Esophagus muscularis mucosa (tissue), 4 donors: Measurements from ENCODE around the gene EZR. TPM values are rescaled to one million over a fixed set of nuclear protein-coding genes. Genes with fewer than 3 reads are reported as not detected.

ENCODE experiments used
- DNase-seq: peaks from one replicate; pipeline ENCODE4 v3.0.0-alpha.2; 2017; ENCODE audit errors: extremely low spot score
- H3K27ac ChIP-seq, 4 donors: fragments of 200-600 bp; sonication (generic); replicated peaks in 1 of 4; 1 replicate in 3 of 4; 2 replicates in 1 of 4; pipeline ENCODE4 v1.5.1; 2016 to 2019; ENCODE audit warnings: mild to moderate bottlenecking in 1 of 4
- H3K27me3 ChIP-seq, 4 donors: fragments of 200-600 bp; sonication (generic); one replicate each; pipeline versions ENCODE4 v1.5.1 to v1.6.0; 2016 to 2019
- H3K36me3 ChIP-seq, 4 donors: fragments of 200-600 bp; sonication (generic); one replicate each; pipeline ENCODE4 v1.5.1; 2016 to 2019
- H3K4me1 ChIP-seq, 4 donors: fragments of 200-600 bp; sonication (generic); one replicate each; pipeline ENCODE4 v1.5.1; 2016 to 2019
- H3K4me3 ChIP-seq, 4 donors: fragments of 200-600 bp; sonication (generic); 1 replicate in 2 of 4; 2 replicates in 2 of 4; pipeline ENCODE4 v1.5.1; 2016 to 2019; ENCODE audit warnings: mild to moderate bottlenecking in 4 of 4, moderate library complexity in 1 of 4
- H3K9me3 ChIP-seq, 4 donors: fragments of 200-600 bp; sonication (generic); 1 replicate in 3 of 4; 2 replicates in 1 of 4; pipeline ENCODE4 v1.5.1; 2016 to 2019
- EP300 ChIP-seq: sonication (generic); formaldehyde crosslinking; IDR thresholded peaks from one replicate; pipeline ENCODE4 v1.6.1; 2017; ENCODE audit warnings: antibody characterized with exemption
- POLR2A ChIP-seq: fragments of 450-650 bp; IDR thresholded peaks from one replicate; pipeline ENCODE4 v1.6.1; 2017; ENCODE audit warnings: antibody characterized with exemption, moderate library complexity, mild to moderate bottlenecking, low read depth
- POLR2AphosphoS5 ChIP-seq, 2 donors: sonication (generic); formaldehyde crosslinking; IDR thresholded peaks; one replicate each; pipeline ENCODE4 v1.6.1; 2017; ENCODE audit warnings: antibody characterized with exemption in 2 of 2
- WGBS: methylation state at CpG from one replicate; pipeline ENCODE4 v1.1.5; 2018; 5-methylcytosine and 5-hydroxymethylcytosine counted together
- intact Hi-C: fragments of 100-400 bp; cut with DNase I; formaldehyde crosslinking; loops from one replicate; pipeline ENCODE4 v1.15.1; 2023
- total RNA-seq, 4 donors: library from RNA; depleted of rRNA; stranded (reverse); fragments of >200 nt; gene quantifications; one replicate each; pipeline versions ENCODE4 v1.1.0 to v1.2.1, GENCODE V29; 2016
- TF ChIP-seq, protein P1 (sequence below), 3 experiments: fragments of 200-600 bp in 2 of 3; fragments of 450-650 bp in 1 of 3; sonication (generic) in 2 of 3; IDR thresholded peaks; one replicate each; pipeline ENCODE4 v1.5.1; 2017 to 2019; ENCODE audit warnings: antibody characterized with exemption in 3 of 3, mild to moderate bottlenecking in 2 of 3, moderate library complexity in 1 of 3

Gene EZR
- total RNA-seq, 4 donors from 2014 or later = 205 to 226 (median 212) TPM

DNA sequence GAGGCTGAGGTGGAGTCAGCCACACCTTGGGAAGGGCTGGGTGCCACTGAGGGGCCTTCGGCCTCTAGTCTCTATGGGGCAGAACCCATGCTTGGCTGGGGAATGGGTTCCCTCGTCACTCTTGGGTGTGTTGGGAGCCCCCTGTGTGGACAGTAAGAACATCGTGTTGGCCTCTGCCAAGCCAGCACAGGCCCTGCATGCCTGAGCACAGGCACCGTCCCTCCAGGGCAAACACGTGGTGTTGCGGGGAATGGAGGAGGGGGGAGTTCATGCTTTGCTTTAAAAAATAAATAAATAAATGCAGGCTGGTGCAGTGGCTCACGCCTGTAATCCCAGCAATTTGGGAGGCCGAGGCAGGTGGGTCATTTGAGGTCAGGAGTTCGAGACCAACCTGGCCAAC, 63.0 kb downstream of the EZR start:
- Histone ChIP-seq H3K4me1 (peaks cover 9 to 22% (median 16%) of the 10 kb centered on the region in 4 donors), H3K9me3 (no peaks in the 10 kb centered on the region), H3K36me3 (peaks cover 0 to 8% (median 2%) of the 10 kb centered on the region in 4 donors), H3K4me3 (no peak overlapping the region), H3K27me3 (no peaks in the 10 kb centered on the region), H3K27ac (no peak overlapping the region)
- WGBS = 86% methylated on average over 9 of the region's 9 CpGs
- DNase-seq = no peak
- intact Hi-C loops = no loop called here
- TF ChIP-seq POLR2AphosphoS5 (IDR thresholded peaks at IDR 0.05) (no peak), POLR2A (no peak), EP300 (no peak)
- TF ChIP-seq, protein P1, sequence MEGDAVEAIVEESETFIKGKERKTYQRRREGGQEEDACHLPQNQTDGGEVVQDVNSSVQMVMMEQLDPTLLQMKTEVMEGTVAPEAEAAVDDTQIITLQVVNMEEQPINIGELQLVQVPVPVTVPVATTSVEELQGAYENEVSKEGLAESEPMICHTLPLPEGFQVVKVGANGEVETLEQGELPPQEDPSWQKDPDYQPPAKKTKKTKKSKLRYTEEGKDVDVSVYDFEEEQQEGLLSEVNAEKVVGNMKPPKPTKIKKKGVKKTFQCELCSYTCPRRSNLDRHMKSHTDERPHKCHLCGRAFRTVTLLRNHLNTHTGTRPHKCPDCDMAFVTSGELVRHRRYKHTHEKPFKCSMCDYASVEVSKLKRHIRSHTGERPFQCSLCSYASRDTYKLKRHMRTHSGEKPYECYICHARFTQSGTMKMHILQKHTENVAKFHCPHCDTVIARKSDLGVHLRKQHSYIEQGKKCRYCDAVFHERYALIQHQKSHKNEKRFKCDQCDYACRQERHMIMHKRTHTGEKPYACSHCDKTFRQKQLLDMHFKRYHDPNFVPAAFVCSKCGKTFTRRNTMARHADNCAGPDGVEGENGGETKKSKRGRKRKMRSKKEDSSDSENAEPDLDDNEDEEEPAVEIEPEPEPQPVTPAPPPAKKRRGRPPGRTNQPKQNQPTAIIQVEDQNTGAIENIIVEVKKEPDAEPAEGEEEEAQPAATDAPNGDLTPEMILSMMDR (IDR thresholded peaks at IDR 0.05) = no peak

DNA sequence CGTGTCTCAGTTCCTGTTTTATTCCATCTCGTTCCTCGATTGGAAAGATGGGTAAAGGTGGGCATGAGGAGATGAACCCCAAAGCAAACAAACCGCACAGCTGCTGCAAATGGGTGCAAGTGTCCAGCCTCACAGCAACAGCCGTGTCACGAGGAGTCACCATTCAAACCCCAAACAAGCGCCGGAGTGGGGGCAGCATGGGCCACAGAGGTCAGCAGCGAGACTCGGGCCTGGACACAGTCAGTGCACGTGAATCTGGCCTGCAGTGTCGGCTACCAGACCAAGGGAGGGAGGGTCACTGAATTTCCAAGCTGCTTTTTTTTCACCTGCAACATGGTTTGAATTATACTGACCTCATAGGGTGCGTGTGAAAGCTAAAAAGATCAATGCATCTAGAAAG, 63.5 kb downstream of the EZR start:
- no peak overlapping the region for H3K27ac ChIP-seq
- peaks cover 0 to 8% (median 2%) of the 10 kb centered on the region in 4 donors for H3K36me3 ChIP-seq
- TF ChIP-seq, protein P1 (IDR thresholded peaks at IDR 0.05) = no peak
- TF ChIP-seq POLR2AphosphoS5 (IDR thresholded peaks at IDR 0.05) = no peak
- TF ChIP-seq EP300 = no peak
- no peak for TF ChIP-seq POLR2A
- intact Hi-C loops = no loop called here
- H3K4me3 ChIP-seq = no peak overlapping the region
- no peak for DNase-seq
- H3K4me1 ChIP-seq = peaks cover 9 to 22% (median 16%) of the 10 kb centered on the region in 4 donors
- H3K27me3 ChIP-seq = no peaks in the 10 kb centered on the region
- WGBS = over 99% methylated on average over 9 of the region's 13 CpGs
- H3K9me3 ChIP-seq = no peaks in the 10 kb centered on the region

DNA sequence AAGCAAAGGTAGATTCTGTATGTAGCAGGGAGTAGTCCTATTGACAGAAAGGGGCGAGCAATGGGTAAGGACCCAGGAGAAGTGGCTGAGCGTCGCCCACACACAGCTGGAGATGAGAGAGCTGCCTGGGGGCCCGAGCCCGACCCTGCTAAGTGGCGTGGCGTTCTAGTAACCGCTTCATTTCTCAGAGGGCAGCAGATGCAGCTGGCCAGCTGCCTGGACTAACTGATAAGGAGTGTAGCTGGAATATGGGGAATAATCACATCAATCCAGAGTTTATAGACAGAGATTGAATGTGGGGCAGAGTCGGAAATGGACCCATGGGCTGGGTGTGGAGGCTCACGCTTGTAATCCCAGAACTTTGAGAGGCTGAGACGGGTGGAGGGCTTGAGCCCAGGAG, 64.4 kb downstream of the EZR start:
- 93% methylated on average over 11 of the region's 11 CpGs for WGBS
- no peak for TF ChIP-seq POLR2A
- TF ChIP-seq EP300 = no peak
- TF ChIP-seq POLR2AphosphoS5 (IDR thresholded peaks at IDR 0.05) = no peak
- TF ChIP-seq, protein P1 (IDR thresholded peaks at IDR 0.05) = no peak
- Histone ChIP-seq H3K27ac (no peak overlapping the region), H3K27me3 (no peaks in the 10 kb centered on the region), H3K4me1 (peaks cover 9 to 22% (median 16%) of the 10 kb centered on the region in 4 donors), H3K4me3 (no peak overlapping the region), H3K9me3 (no peaks in the 10 kb centered on the region), H3K36me3 (peaks cover 0 to 8% (median 2%) of the 10 kb centered on the region in 4 donors)
- no peak for DNase-seq
- intact Hi-C loops = no loop called here

DNA sequence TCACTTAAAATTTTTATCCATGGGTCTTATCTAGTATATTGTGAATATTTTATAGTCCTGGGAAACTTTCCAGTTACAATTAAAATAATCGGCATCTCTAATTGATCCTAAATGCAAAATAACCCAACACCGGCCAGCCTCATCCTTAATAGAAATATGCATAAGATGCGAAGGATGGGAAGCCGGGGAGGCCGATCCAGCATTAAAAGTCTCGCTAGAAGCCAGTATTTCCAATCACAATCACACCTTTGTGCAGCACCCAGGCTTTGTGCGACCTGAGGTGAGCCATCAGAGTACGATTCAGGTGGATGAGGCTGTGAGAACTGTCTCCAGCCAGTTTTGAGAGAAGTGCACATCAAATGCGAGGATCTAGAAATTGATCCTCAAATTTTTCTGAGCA, 65.4 kb downstream of the EZR start:
- Histone ChIP-seq H3K27me3 (no peaks in the 10 kb centered on the region), H3K9me3 (no peaks in the 10 kb centered on the region), H3K27ac (no peak overlapping the region), H3K4me1 (peaks cover 9 to 22% (median 16%) of the 10 kb centered on the region in 4 donors), H3K4me3 (no peak overlapping the region), H3K36me3 (peaks cover 0 to 8% (median 2%) of the 10 kb centered on the region in 4 donors)
- 96% methylated on average over 8 of the region's 9 CpGs for WGBS
- intact Hi-C loops = no loop called here
- TF ChIP-seq, protein P1 (IDR thresholded peaks at IDR 0.05) = no peak
- TF ChIP-seq POLR2A (no peak), POLR2AphosphoS5 (IDR thresholded peaks at IDR 0.05) (no peak), EP300 (no peak)
- no peak for DNase-seq

DNA sequence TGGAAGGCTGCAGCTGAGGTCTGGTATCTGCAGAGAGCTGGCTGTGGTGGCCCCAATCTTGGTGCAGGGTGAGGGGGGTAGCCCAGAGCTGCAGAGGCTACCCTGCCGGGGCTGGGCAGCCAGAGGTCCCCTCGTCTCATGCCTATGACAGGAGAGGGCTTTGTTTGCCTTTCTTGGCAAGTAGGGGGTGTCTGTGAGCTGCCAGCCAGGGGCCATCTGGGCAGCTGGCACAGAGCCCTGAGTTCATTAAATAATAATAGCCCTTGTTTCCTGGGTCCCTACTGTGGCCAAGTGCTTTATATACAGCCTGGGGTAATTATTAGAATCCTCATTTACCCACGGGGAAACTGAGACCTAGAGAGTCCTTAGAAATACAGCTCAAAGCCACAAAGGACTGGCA, 66.6 kb downstream of the EZR start:
- H3K27me3 ChIP-seq = no peaks in the 10 kb centered on the region
- H3K4me3 ChIP-seq = no peak overlapping the region
- peak overlapping the region in 3 of 4 donors; percentile 7 to 54 (median 29) for H3K27ac ChIP-seq
- no peak for DNase-seq
- intact Hi-C loops = no loop called here
- peaks cover 9 to 22% (median 16%) of the 10 kb centered on the region in 4 donors for H3K4me1 ChIP-seq
- H3K36me3 ChIP-seq = peaks cover 0 to 8% (median 2%) of the 10 kb centered on the region in 4 donors
- H3K9me3 ChIP-seq = no peaks in the 10 kb centered on the region
- TF ChIP-seq, protein P1 (IDR thresholded peaks at IDR 0.05) = no peak
- TF ChIP-seq POLR2AphosphoS5 (IDR thresholded peaks at IDR 0.05) (no peak), POLR2A (no peak), EP300 (no peak)
- 31% methylated on average over 3 of the region's 3 CpGs for WGBS
